Neural crest cell (in vitro differentiated cells): Measurements from ENCODE around the gene PA2G4. TPM values are rescaled to one million over a fixed set of nuclear protein-coding genes. Genes with fewer than 3 reads are reported as not detected.
A peak's percentile ranks its signal among the peaks of the same experiment; 100 is the strongest.

Source experiments
- DNase-seq: peaks from one replicate; pipeline ENCODE4 v3.0.0; 2021; ENCODE audit warnings: low read depth, mixed read lengths, low spot score
- H3K27ac Mint-ChIP-seq: one replicate; pipeline ENCODE4 v1.8.0; 2021; ENCODE audit warnings: mild to moderate bottlenecking, mixed read lengths; ENCODE audit not compliant: unreplicated experiment
- H3K27me3 Mint-ChIP-seq: 2 replicates; pipeline ENCODE4 v1.8.0; 2021; ENCODE audit warnings: low read depth, mild to moderate bottlenecking, mixed read lengths
- H3K36me3 Mint-ChIP-seq: 2 replicates; pipeline ENCODE4 v1.8.0; 2021; ENCODE audit warnings: low read depth, mild to moderate bottlenecking, mixed read lengths
- H3K4me1 Mint-ChIP-seq: 2 replicates; pipeline ENCODE4 v1.8.0; 2021; ENCODE audit warnings: mixed read lengths
- H3K4me3 Mint-ChIP-seq: one replicate; pipeline ENCODE4 v1.8.0; 2021; ENCODE audit warnings: mild to moderate bottlenecking, mixed read lengths
- H3K9me3 Mint-ChIP-seq: 2 replicates; pipeline ENCODE4 v1.8.0; 2021; ENCODE audit warnings: mixed read lengths
- total RNA-seq: library from RNA; stranded (reverse); gene quantifications from 2 replicates; pipeline ENCODE4 v1.2.1, GENCODE V29; 2021
- TF ChIP-seq, protein P1 (sequence below): fragments of 200-600 bp; sonication (generic); conservative IDR thresholded peaks from 2 replicates; pipeline ENCODE4 v1.5.0; 2021; ENCODE audit warnings: antibody characterized with exemption, mild to moderate bottlenecking

The PA2G4 gene
- total RNA-seq, 1 donor from 2014 or later, result 201 TPM

DNA sequence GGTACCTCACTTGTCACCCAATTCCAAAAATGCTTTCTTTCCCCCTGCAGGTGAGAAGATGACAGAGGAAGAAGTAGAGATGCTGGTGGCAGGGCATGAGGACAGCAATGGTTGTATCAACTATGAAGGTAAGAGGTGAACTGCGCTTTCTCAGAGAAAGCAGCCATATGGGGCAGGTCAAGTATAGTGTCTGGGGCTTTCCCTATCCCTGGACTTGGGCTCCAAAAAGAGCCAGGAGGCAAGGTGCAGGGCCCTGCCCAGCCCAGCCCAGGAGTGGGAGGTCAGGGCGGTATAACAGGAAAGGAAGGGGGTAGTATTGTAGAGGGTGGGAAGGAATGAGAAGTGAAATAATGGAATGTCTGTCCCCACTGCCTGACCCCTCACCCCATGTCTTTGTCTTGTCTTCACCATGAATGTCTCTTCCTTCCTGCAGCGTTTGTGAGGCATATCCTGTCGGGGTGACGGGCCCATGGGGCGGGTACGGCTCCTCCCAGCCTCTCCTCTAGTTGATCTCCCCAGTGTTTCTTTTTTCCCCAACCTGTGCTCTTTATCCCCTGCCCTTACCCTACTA is 55.9 kb downstream of the PA2G4 start:
- peak overlapping the region; percentile 95 for H3K4me3 Mint-ChIP-seq
- TF ChIP-seq, protein P1, sequence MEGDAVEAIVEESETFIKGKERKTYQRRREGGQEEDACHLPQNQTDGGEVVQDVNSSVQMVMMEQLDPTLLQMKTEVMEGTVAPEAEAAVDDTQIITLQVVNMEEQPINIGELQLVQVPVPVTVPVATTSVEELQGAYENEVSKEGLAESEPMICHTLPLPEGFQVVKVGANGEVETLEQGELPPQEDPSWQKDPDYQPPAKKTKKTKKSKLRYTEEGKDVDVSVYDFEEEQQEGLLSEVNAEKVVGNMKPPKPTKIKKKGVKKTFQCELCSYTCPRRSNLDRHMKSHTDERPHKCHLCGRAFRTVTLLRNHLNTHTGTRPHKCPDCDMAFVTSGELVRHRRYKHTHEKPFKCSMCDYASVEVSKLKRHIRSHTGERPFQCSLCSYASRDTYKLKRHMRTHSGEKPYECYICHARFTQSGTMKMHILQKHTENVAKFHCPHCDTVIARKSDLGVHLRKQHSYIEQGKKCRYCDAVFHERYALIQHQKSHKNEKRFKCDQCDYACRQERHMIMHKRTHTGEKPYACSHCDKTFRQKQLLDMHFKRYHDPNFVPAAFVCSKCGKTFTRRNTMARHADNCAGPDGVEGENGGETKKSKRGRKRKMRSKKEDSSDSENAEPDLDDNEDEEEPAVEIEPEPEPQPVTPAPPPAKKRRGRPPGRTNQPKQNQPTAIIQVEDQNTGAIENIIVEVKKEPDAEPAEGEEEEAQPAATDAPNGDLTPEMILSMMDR, result no peak
- peaks cover 60% of the 10 kb centered on the region for H3K4me1 Mint-ChIP-seq
- no peak for DNase-seq
- peaks cover 18% of the 10 kb centered on the region for H3K27me3 Mint-ChIP-seq
- H3K9me3 Mint-ChIP-seq, result no peaks in the 10 kb centered on the region
- peaks cover 34% of the 10 kb centered on the region for H3K36me3 Mint-ChIP-seq
- H3K27ac Mint-ChIP-seq, result peak overlapping the region; percentile 51

GRCh38 chr12:56160894-56161689 is 56.7 kb downstream of the PA2G4 start:
- Mint-ChIP-seq H3K9me3 (no peaks in the 10 kb centered on the region), H3K27ac (peak overlapping the region; percentile 60), H3K36me3 (peaks cover 34% of the 10 kb centered on the region), H3K27me3 (peaks cover 18% of the 10 kb centered on the region), H3K4me1 (peaks cover 55% of the 10 kb centered on the region), H3K4me3 (peak overlapping the region; percentile 95)
- TF ChIP-seq, protein P1, result no peak
- DNase-seq, result no peak

DNA sequence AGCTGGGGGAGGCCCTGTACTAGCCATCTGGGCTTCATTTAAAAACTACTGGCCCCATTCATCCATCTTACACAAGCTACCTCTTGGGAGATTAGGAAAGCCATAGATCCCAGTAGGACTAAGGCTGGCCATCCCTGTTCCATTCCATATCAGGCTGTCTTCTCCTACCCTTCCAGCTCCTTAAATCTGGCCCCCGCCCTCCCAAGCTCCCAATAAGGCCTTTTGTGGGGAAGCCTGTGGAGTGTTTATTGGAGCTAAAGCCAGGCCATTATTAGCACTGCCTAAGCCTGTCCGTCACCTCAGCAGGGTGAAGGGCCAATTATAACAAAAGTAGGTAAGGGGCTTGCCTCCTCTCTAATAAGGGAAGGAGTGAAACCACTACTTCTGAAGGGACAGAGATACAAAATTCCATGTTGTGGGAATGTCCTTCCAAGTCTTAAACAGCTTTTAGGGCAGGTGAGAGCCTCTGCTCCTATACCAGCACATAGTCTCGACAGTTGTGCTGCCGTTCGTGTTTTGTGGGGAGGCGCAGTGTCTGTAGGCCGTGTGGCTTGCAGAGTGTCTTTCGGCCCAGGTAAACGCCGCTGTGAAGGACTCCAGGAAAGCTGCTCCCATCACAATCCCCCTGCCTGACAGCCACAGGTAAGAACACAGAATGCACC is 57.5 kb downstream of the PA2G4 start:
- H3K4me3 Mint-ChIP-seq, result peak overlapping the region; percentile 95
- peaks cover 18% of the 10 kb centered on the region for H3K27me3 Mint-ChIP-seq
- H3K36me3 Mint-ChIP-seq, result peaks cover 34% of the 10 kb centered on the region
- no peak for DNase-seq
- no peaks in the 10 kb centered on the region for H3K9me3 Mint-ChIP-seq
- no peak overlapping the region for H3K27ac Mint-ChIP-seq
- TF ChIP-seq, protein P1, result no peak
- peaks cover 55% of the 10 kb centered on the region for H3K4me1 Mint-ChIP-seq

- Mint-ChIP-seq H3K4me1 (peaks cover 47% of the 10 kb centered on the region), H3K27ac (no peak overlapping the region), H3K27me3 (peaks cover 18% of the 10 kb centered on the region), H3K9me3 (no peaks in the 10 kb centered on the region), H3K4me3 (peak overlapping the region; percentile 95), H3K36me3 (peaks cover 38% of the 10 kb centered on the region)
- no peak for DNase-seq
- TF ChIP-seq, protein P1, result no peak
Measured at GRCh38 chr12:56162468-56163290, 58.3 kb downstream of the PA2G4 start.

Other genes starting within 250 kb of the PA2G4 start
- gene PYM1, start 176.7 kb upstream of the PA2G4 start, total RNA-seq, result 54.0 and 56.8 TPM in 2 replicates
- gene DGKA, start 173.4 kb upstream of the PA2G4 start, total RNA-seq, result 17.1 and 18.8 TPM in 2 replicates
- 36.9 and 39.9 TPM in 2 replicates for gene PMEL, start 138.5 kb upstream of the PA2G4 start, total RNA-seq
- 125 TPM in 2 replicates for gene CDK2, start 137.7 kb upstream of the PA2G4 start, total RNA-seq
- 86.5 and 97.3 TPM in 2 replicates for gene RAB5B, start 130.5 kb upstream of the PA2G4 start, total RNA-seq
- gene SUOX, start 107.3 kb upstream of the PA2G4 start, total RNA-seq, result 30.4 and 33.7 TPM in 2 replicates
- 42.3 and 45.5 TPM in 2 replicates for gene IKZF4, start 83.5 kb upstream of the PA2G4 start, total RNA-seq
- 32.3 and 43.1 TPM in 2 replicates for gene RPS26, start 62.6 kb upstream of the PA2G4 start, total RNA-seq
- gene ERBB3, start 24.4 kb upstream of the PA2G4 start, total RNA-seq, result 144 and 152 TPM in 2 replicates
- gene RPL41, start 12.1 kb downstream of the PA2G4 start, total RNA-seq, result 4,478 and 4,582 TPM in 2 replicates
- gene ZC3H10, start 13.7 kb downstream of the PA2G4 start, total RNA-seq, result 19.1 and 19.3 TPM in 2 replicates
- gene ESYT1, start 23.7 kb downstream of the PA2G4 start, total RNA-seq, result 118 and 121 TPM in 2 replicates
- 178 and 189 TPM in 2 replicates for gene MYL6B, start 48.0 kb downstream of the PA2G4 start, total RNA-seq
- gene MYL6, start 53.8 kb downstream of the PA2G4 start, total RNA-seq, result 924 TPM in 2 replicates
- 164 and 172 TPM in 2 replicates for gene SMARCC2, start 84.9 kb downstream of the PA2G4 start, total RNA-seq
- 48.3 and 48.6 TPM in 2 replicates for gene RNF41, start 117.4 kb downstream of the PA2G4 start, total RNA-seq
- gene NABP2, start 119.8 kb downstream of the PA2G4 start, total RNA-seq, result 71.8 and 75.7 TPM in 2 replicates
- gene SLC39A5, start 125.5 kb downstream of the PA2G4 start, total RNA-seq, result 0.65 and 1.0 TPM in 2 replicates
- gene ANKRD52, start 153.8 kb downstream of the PA2G4 start, total RNA-seq, result 61.4 and 68.0 TPM in 2 replicates
- gene COQ10A, start 162.4 kb downstream of the PA2G4 start, total RNA-seq, result 23.2 and 23.3 TPM in 2 replicates
- gene CS, start 195.8 kb downstream of the PA2G4 start, total RNA-seq, result 295 and 302 TPM in 2 replicates
- gene CNPY2, start 211.4 kb downstream of the PA2G4 start, total RNA-seq, result 242 and 244 TPM in 2 replicates
- gene PAN2, start 229.4 kb downstream of the PA2G4 start, total RNA-seq, result 64.4 and 69.6 TPM in 2 replicates
- 0.23 TPM in 1 of 2 replicates, not detected in the other for gene IL23A, start 234.3 kb downstream of the PA2G4 start, total RNA-seq